Measurements from ENCODE around the gene KRTAP10-10.
"Not testable (repeated sequence)": the region's sequence is repeated elsewhere in the genome, so short reads cannot be mapped to it uniquely, and the experiment has no call there.

Gene KRTAP10-10

DNA sequence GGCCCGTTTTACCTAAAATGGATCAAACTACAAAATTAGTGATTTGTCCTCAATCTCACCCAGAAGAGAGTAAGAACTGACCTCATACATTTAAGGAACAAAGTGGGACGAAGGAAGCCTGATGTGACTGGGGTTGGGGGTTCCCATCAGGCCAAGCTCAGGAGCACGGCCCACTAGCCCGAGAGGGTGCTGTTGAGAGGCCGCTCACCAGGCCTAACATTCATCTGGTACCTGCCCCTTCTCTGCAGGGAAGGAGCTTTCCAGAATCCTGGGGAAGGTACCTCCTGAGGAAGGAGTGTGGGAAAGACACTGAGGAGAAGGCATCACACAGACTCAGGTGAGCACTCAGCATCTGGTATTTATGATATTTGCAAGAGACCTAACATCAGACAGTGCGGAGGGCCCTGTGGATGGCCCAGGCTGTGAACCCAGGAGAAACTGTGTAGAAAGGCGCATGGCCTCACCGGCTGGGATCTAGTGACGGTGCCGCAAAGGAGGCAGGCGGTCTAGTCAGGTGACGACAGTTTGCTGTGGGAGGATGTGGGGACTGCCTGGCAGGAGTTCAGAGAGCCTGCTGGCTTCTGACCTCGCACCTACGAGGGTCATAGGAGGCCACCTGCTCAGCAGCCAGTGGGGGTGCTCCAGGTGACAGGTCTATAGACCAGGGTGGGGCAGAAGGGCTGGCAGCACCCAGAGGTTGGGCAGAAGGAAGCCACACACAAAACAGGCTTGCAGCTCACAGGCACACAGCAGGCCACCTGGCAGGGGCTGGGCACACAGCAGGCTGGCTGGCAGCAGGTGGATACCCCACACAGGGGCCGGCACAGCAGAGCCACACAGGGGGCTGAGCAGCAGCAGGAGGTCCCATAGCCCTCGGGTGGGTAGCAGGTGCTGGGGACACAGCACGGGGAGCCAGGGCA is 16.8 kb downstream of the KRTAP10-10 start:
- DNase-seq = peak; percentile 76 to 79

DNA sequence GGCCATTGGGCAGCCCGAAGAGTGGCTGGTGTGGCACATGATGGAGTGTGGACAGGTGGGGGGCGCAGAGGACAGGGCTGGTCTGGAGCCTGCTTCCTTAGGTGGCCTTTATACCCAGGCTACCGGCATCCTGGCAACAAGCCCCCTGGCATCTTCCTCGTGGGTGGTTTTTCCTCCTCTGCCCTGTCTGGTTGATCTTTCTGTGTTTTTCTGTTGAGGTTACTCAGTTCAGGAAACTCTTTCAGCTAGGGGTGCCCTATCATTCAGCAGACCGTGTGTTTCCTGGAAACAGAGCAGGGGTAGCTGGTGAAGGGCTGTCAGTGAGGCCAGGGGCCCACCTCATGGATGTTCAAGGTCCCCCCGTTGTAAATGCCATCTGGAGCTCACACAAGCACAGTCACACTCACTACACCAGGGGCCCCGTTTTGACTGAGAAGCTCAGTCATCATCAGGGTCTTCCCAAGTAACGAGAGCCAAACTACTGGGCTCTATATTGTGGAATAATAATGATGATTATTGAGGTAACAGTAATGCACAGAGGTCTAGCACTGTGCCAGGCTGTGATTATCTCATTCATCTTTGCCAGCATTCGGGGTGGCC is 17.5 kb downstream of the KRTAP10-10 start, which contains the start of gene KRTAP12-4:
Gene KRTAP12-4, minus strand, starts transcription at position 84 of the 600 bp plus-strand sequence. Its CDS starts 45 bp downstream, at position 39.
- peak in 1 of 2 donors; percentile 20 for DNase-seq

DNA sequence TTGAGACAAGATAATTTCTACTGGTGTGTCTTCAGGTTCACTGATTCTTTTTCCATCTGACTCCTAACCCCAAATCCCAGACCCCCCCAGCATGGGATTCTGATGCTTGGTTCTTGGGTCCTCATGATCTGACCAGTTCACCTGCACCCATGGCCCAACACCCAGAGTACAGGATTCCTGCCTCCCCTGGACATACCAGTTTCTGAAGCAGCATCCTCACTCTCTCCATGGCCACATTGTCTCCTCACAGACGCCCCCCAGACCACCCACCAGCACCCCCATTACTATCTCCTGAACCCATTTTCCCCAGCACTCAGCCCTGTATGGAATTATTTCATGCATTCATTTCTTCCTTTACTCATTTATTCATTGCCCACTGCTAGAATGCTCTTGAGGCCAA is 19.7 kb downstream of the KRTAP10-10 start:
- DNase-seq = no peak

DNA sequence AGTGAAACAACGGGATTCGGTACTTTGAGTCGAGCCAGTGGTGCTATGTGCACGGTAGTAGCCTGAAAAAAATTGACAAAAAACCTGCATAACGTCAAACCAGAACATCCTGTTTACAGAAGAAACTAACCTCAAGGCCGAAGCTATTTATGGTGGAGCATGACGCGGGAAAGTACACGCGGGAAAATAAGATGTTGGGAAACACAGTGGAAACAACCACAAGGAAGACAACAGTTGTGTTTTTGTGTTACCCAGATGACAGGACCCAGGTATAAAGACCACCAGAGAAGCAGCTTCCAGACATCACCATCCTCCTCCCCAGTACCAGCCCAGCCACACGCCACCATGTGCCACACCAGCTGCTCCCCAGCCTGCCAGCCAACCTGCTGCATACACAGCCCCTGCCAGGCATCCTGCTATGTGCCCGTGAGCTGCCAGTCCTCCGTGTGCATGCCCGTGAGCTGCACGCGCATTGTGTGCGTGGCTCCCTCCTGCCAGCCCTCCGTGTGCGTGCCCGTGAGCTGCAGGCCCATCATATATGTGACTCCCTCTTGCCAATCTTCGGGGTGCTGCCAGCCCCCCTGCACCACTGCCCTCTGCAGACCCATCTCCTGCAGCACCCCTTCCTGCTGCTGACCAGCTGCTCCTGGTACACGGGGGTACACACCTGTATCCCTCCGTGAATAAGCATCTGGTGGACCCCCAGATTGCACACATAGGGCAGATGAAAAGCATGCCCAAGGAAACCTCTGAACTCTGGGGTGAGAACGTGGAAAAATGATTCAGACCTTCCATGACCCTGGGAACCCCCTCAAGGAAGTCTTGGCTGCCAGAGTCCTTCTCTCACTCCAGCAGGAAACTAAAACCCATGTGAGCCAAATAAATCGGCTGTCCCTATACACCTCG is 20.7 kb downstream of the KRTAP10-10 start, which contains the start of gene KRTAP12-3:
Gene KRTAP12-3, plus strand, starts transcription at position 298 of the 906 bp plus-strand sequence. Its CDS starts 48 bp downstream, at position 346.
- DNase-seq = peak; percentile 68 to 84

DNA sequence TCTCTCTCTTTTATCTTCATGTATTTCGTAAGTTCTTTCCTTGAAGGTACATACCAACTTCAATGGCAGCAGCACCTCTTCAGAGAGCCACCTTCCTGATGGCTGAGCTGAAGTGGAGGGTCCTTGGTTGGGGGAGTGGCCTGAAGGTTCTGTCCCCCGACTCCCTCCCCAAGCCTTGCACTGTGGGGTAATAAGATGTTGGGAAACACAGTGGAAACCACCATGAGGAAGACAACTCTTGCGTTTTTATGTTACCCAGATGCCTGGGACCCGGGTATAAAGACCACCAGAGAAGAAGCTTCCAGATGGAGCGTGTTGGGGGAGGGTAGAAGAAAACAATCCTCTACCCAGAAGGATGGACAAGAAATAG is 21.4 kb downstream of the KRTAP10-10 start:
- no peak for DNase-seq

DNA sequence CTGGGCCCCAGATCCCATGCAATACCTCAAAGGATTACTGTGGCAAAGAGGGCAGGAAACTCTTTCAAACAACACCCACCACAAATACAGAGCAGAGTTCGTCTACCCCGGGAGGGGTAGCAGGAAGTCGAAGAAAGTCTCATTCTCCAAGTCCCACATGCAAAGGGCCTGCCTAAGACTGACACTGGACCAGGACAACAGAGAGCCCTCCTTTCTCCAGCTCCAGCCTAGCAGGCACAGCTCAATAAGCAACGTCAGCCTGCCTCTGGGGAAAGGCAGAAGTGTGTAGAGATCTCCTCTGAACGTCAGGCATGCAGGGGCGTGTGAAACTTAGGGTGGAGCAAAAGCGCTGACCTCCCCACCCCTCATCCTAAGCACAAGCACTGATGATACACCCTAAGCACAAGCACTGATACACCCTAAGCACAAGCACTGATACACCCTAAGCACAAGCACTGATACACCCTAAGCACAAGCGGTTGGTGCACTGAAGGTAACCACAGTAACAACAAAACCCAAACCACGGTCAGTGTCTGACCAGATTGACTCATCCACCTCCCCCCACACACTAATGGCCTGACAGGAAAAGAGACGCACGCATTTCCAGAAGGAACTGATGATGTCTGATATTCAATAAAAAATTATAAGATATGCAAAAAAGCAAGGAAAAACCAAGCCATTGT is 21.9 kb downstream of the KRTAP10-10 start:
- peak in 1 of 2 donors; percentile 46 for DNase-seq

DNA sequence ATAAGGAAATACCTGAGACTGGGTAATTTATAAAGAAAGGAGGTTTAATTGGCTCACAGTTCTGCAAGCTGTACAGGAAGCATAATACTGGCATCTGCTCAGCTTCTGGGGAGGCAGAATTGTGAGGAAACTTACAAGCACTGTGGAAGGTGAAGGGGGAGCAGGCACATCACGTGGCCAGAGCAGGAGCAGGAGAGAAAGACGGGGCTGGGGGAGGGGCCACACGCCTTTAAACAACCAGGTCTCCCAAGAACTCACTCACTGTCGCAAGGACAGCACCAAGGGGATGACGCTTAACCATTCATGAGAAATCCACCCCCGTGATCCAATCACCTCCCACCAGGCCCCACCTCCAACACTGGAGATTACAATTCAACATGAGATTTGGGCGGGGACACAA is 24.4 kb downstream of the KRTAP10-10 start:
- not testable (repeated sequence) for DNase-seq

DNA sequence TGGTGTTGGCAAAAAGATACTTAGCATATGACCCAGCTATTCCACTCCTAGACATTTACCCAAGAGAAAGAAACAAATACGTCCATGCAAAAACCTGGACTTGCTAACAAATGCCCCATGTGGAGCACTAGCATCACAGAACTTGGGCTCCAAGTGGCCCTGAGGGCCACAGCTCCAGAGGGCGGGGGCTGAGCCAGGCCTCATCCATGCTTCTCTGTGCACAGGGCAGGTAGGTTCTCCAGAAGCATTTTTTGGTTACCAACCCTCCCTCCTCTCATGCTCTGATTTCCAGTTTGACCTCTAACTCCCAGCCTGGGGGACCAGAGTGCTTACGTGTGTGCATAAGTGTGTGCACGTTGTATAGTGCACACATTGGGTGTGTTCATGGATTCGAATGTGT is 27.5 kb downstream of the KRTAP10-10 start:
- no peak for DNase-seq

DNA sequence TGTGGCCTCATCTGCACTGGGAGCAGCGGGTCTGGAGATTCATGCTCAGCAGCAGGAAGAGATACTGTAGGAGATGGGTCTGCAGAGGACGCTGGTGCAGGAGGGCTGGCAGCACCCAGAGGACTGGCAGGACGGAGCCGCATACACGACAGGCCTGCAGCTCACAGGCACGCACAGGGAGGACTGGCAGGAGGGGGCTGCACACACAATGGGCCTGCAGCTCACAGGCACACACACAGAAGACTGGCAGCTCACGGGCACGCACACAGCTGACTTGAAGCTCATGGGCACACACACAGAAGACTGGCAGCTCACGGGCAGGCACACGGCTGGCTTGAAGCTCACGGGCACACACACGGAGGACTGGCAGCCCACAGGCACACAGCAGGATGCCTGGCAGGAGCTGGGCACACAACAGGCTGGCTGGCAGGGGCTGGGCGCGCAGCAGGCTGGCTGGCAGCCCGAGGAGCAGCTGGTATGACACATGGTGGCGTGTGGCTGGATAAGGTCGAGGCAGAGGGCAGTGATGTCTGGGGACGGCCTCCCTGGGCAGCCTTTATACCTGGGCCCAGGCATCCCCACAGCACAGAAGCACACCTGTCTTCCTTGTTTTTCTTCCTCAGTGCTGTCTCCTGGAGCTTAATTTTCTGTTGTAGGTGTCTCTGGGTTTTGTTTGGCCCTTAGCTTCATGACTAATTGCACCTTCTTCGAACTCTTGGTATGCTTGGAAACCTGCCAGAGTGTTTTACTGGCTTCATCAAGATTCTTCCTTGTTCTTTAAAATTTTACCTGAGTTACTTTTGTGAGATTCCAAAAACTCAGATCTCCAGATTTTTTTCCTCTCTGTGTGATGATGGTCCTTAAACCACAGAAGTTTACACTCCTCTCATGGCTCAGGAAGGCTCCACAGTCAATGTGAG is 29.5 kb downstream of the KRTAP10-10 start, which contains the start of gene KRTAP12-2:
Gene KRTAP12-2, minus strand, starts transcription at position 527 of the 920 bp plus-strand sequence. Its CDS starts 41 bp downstream, at position 486.
- no peak for DNase-seq

DNA sequence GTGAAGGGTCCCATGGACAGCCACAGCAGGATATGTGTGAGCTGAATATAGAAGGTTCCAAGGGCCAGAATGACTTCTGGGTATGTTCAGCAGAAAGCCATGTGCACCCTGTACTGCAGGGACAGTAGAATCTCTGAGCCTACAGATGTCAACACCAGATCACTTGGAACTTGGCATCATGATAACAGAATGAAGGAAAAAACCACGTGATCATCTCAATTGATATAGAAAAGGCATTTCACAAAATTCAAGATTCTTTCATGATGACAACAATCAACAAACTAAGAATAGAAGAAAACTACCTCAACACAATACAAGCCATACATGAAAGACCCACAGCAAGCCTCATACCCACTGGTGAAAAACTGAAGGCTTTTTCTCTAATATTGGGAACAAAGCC is 30.5 kb downstream of the KRTAP10-10 start:
- no peak for DNase-seq

DNA sequence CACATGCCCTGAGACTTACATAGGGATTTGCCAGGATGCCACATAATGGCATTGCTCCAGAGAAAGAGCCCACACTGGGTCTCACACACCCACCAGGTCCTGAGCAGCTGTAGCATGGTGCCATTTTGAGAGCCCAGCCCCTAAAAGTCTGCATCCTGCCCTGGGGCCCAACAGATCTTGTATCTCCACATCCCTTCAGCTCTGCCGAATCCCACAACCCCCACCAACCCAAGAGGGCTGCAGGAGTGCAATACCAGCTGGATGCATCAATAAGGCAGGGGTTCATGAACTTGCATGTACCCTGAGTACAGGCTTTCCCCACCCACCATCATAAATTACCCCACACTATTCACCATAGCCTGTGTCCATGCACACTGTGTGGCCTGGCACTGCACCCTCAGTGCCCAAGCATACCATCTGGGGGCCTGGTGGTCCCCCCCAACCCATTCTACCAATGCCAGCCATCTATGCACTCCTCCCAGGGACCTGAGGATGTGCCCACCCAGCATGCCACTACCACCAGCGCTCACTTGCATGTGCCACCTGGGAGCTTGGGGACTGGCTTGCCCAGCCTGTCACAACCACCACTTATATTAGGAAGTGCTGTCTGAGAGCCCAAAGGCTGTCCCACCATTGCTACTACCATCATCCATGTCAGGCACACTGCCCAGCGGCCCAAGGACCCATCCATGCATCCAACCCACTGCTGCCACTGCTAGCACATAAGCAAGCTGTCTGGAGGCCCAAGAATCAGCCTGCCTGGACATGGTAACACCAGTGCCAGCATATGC is 33.7 kb downstream of the KRTAP10-10 start:
- DNase-seq = no peak

DNA sequence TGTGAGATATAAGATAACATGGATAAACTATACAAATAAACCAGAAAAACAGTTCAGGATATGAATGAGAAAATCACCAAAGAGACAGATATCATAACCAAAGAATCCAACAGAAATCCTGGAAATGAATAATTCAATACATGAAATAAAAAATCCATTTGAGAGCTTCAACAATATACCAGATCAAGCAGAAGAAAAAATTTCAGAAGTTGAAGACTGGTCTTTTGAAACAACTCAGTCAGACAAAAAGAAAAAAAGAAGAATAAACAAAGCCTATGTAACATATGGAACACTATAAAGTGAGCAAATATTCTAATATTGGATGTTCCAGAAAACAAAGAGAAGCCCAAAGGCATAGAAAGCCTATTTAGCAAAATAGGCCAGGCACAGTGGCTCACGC is 34.8 kb downstream of the KRTAP10-10 start:
- DNase-seq = no peak

DNA sequence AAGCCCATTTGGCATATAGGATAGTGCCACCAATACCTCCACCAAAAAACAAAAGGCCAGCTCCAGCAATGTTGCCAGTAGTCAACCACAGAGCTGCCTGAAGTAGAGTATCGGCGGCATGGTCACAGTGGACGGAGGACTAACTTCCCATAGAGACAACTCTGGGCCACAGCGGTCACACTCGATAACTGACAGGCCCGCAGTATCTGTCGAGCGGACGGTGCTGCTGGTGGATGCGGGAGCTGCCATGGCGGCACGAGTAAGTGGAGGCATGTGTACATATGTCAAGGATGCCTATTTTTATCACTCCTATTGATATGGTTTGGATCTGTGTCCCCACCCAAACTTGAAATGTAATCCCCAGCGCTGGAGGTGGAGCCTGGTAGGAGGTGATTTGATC is 40.7 kb downstream of the KRTAP10-10 start:
- no peak for DNase-seq

DNA sequence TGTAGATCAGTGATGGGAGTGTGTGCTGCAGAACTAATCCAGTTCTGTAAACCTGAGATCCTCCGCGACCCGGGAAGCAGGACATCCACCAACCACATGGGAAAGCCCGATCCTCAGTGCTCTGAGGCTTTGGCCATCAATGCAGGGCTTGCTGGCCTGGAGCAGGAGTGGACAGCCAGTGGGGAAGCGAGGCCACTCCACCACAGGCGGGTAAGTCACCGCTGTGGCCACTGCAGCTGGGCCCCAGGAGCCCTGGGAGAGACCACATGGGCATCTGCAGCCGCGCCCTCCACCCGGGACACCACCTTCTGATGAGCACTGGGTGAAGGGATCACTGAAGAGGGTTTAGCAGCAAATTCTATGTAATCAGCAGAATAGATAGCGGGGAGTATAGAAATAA is 44.0 kb downstream of the KRTAP10-10 start:
- DNase-seq = no peak

DNA sequence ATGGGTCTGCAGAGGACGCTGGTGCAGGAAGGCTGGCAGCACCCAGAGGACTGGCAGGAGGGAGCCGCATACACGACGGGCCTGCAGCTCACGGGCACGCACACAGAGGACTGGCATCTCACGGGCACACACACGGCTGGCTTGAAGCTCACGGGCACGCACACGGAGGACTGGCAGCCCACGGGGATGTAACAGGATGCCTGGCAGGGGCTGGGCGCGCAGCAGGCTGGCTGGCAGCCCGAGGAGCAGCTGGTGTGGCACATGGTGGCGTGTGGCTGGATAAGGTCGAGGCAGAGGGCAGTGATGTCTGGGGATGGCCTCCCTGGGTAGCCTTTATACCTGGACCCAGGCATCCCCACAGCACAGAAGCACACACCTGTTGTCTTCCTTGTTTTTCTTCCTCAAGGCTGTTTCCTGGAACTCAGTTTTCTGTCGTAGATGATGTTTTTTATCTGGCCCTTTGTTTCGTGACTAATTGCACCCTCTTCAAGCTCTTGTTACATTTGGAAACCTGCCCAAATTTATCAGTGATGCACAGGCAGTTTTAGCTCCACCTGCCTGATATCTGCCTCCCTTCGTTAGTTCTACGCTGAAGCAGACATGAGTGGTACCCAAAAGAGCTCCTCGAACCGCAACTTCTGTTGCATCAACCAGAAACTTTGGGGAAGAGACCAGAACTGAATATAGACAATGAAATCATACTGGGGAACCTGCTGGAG is 44.9 kb downstream of the KRTAP10-10 start, which contains the start of gene KRTAP12-1:
Gene KRTAP12-1, minus strand, starts transcription at position 303 of the 719 bp plus-strand sequence. Its CDS starts 40 bp downstream, at position 263.
- DNase-seq = no peak

DNA sequence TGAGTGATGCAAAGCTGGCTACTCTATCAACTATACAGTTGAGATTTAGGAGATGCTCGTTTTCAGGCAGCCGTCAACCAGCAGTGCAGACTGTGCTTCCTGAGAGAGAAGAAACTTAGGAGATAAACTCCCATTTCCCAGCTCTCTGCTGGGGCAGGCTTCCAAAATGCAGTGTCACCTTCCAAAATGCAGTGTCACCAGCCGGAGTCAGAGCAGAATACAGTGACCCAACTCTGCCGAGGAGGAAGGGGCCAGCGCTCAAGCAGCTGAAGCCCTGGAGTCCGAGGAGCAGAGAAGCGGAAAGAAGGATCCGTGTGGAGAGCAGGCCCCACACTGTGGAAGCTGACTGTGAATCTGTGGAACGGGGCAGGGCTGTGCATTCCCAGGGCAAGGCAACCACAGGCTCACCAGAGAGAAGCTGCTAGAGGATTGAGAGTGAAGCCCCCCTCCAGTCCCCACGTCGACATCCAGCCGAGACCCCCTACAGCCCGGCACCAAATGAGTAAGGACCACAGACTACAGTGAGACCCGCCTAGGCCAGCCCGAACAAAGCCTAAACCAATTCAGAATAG is 45.5 kb downstream of the KRTAP10-10 start:
- DNase-seq = no peak

DNA sequence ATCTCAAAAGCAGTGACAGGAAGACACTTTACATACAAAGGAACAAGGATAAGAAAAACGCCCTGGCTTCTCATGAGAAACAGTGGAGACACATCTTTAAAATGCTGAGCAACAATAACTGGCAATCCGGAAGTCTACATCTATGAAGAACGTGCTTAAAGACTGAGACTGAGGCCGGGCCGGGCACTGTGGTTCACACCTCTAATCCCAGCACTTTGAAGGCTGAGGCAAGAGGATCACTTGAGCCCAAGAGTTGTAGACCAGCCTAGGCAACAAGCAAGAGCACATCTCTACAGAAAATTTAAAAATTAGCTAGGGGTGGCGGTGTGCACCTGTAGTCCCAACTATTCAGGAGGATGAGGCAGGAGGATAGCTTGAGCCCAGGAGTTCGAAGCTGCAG is 46.9 kb downstream of the KRTAP10-10 start:
- no peak for DNase-seq

DNA sequence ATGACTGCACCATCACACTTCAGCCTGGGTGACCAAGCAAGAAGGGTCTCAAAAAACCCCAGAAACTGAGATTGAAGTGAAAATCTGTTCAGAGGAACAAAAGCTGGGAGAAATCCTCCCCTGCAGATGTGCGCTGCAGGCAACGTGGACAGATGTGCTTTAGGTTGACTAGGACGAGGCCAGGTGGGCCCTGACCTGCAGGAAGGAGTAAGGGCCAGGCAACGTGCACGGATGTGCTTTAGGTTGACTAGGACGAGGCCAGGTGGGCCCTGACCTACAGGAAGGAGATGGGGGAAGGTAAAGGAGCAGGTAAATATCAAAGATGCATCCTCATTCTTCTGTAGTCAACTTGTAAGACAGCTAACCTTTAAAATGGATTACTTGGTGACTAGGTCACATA is 47.3 kb downstream of the KRTAP10-10 start:
- DNase-seq = no peak

DNA sequence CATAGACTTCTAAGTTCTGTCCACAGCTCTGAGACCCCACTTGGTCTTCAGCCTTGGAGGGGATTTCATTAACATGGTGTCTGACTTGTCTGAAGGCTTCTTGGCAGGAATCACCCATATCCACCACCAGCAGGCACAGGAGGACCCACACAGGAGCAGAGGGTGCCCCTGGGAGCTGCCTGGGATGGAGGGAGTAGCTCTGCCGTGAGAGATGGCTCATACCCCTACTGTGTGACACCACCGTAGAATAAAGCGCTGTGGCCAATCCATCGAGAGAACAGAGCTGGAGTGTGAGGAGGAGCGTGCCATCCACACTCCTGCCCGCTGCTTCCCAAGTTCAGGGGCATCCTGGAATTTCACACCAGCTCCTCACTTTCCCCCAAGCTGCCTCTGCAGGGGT is 47.9 kb downstream of the KRTAP10-10 start:
- not testable (repeated sequence) for DNase-seq

All from CD4-positive, alpha-beta T cell treated with Interleukin-4 for 1 hour (primary cell).